Skin epidermis (tissue), 12 donors: Measurements from ENCODE around the gene C6orf89.

Source experiments
- H3K27ac ChIP-seq, 21 experiments: fragments of 200-600 bp; sonication (generic) in 11 of 21; one replicate each; pipeline ENCODE4 v1.5.0; 2020; ENCODE audit warnings: mild to moderate bottlenecking in 3 of 21, inconsistent platforms in 2 of 21, moderate library complexity in 2 of 21
- H3K4me3 ChIP-seq, 7 experiments: fragments of 200-600 bp; sonication (generic) in 2 of 7; one replicate each; pipeline ENCODE4 v1.5.0; 2020; ENCODE audit warnings: inconsistent platforms in 2 of 7, mild to moderate bottlenecking in 2 of 7, moderate library complexity in 1 of 7

The C6orf89 gene

GRCh38 chr6:36885461-36886401, at the start of gene C6orf89:
Gene C6orf89, plus strand, starts transcription at chr6:36885952. Its CDS starts 13,493 bp downstream, at chr6:36899445.
- Histone ChIP-seq H3K4me3 (peak within 1 kb of the TSS; percentile 70 to 88 (median 77)), H3K27ac (peak within 1 kb of the TSS; percentile 41 to 92 (median 85))

DNA sequence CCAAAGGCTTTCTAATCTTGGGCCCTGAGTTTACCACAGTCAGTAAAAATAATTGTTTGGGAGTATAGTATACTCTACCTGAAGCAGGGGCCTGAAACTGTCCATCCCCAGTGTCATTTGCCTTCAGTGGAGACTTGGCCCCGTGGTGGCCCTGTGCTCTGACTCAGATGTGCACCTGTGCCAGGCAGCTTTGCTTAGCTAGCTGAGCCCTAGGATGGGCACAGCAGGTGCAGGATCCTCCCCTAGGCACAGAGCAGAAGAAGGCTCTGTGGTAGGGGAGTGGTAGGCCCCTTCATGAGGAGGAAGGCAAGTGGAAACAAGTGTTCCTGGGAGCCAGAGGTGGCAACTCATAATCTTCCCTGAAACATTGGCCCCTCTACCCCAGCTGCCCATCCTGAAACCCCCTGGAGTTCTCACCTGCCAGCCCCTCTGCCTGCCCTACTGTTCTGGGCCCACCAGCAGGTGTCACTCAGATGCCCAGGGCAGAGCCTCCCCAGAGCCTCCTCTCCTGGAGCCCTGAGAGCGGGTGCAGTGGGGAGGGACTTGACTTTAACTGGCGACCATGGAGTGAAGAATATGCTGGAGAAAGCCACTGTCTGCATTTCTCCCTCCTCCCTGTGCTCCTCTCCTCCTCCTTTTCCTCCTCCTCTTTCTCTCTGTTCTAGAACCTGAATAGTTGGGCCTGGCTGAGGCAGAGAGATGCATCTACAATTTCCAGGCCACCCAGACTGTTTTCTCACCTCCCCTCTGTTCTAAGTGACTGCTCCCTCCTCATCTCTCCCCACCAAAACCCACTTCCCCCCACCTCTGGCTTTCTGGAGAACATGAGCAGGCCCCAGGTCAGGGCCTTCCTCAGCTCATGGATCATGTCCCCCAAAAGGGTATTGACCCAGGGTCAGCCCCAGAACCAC, 49.4 kb upstream of the C6orf89 start:
- H3K4me3 ChIP-seq: no peak overlapping the region
- no peak overlapping the region for H3K27ac ChIP-seq

DNA sequence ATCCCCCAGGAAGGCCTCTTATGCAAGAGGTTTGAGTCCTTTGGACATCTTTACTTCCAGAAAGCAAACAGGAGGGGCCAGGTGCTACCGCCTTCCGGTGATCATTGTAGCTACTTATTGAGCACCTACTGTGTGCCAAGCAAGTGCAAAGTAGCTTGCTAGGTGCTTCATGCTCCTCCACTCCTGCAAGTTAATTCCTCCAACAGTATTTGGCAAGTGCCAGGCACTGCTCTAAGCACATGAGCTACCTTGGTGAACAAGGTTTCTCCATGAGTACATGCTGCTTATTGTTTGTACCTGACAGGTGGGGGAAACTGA, 48.8 kb upstream of the C6orf89 start:
- Histone ChIP-seq H3K4me3 (no peak overlapping the region), H3K27ac (no peak overlapping the region)

GRCh38 chr6:36837686-36838085, 48.1 kb upstream of the C6orf89 start:
- H3K27ac ChIP-seq: no peak overlapping the region
- H3K4me3 ChIP-seq: no peak overlapping the region

- peak within 1 kb of the TSS; percentile 31 to 54 (median 40) for H3K4me3 ChIP-seq
- peak within 1 kb of the TSS in 10 of 21 experiments; percentile 8 to 66 (median 50) for H3K27ac ChIP-seq
These were observed 46.6 kb upstream of the C6orf89 start, which contains the start of gene CPNE5 for GRCh38 chr6:36838896-36839748. Gene CPNE5, minus strand, starts transcription at chr6:36839444. Its CDS starts 67 bp downstream, at chr6:36839377.

GRCh38 chr6:36839749-36840431, 45.9 kb upstream of the C6orf89 start:
- Histone ChIP-seq H3K4me3 (peak overlapping the region; percentile 31 to 54 (median 40)), H3K27ac (peak overlapping the region in 10 of 21 experiments; percentile 8 to 66 (median 50))

GRCh38 chr6:36840432-36841403, 45.0 kb upstream of the C6orf89 start:
- peak overlapping the region; percentile 31 to 54 (median 40) for H3K4me3 ChIP-seq
- peak overlapping the region in 1 of 21 experiments; percentile 45 for H3K27ac ChIP-seq

- no peak overlapping the region for H3K27ac ChIP-seq
These were observed 44.0 kb upstream of the C6orf89 start for GRCh38 chr6:36841756-36842155.

GRCh38 chr6:36843170-36843569, 42.6 kb upstream of the C6orf89 start:
- H3K27ac ChIP-seq: no peak overlapping the region
- H3K4me3 ChIP-seq: no peak overlapping the region

More at GRCh38 chr6:36841756-36842155, 44.0 kb upstream of the C6orf89 start:
- H3K4me3 ChIP-seq: no peak overlapping the region

DNA sequence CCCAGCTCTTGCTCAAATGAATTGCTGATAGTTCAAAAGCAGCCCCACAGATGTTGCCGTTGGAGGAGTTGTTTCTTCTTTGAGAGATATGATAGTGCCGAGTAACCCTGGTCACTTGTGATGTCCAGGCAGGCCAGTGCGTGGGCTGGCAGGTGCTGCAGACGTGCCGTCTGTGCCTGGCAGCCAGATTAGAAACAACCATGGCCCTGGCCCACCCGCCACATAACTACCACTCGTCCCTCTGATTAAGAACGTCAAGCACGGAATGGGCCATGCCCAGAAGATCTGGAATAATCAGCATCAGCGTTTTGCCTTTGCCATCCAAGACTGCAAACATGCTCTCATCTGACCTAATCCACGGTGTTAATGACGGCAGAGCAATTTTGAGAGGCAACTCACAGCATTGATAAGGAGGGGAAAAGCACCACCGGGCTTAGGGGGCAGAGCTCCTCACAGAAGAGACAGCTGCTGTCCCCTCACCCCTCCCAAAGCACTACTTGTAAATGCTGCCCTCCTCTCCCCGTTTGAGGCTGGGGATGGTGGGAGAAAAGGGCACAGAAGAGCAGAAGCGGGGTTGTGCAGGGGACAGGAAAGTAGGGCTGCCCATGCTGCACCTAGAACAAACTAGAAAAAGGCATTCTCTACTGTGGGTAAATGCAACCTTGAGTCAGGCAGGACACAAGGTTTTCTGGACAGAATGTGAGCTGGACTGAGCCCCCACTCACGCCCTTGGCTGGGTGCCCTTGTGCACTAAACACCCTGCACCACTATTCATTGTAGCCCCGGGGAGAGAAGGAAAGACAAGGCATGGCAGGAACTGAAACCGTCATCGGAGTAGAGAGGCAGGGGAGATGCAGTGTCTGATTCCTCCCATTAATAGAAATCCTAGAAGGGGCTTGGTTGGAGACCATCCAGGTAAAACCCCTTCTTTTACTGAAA, 41.3 kb upstream of the C6orf89 start:
- no peak overlapping the region for H3K27ac ChIP-seq
- no peak overlapping the region for H3K4me3 ChIP-seq

DNA sequence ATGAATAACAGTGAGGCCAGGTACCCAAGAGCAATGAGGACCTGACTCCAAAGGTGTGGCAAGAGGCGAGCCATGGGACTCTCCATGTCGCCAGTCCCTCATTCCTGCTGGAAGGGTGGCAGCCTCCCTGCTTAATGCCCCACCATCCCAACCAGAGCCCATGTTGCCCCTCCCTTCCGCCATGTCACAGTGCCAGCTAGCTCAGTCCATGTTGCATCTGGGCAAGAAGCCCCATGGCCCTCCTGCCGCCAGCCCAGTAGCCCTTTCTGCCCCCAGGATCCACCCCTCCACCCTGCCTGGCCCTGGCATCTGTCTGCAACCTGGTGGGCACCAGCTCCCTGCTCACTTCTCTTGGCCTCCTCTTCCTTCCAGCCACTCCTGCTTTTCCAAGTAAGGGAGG, 40.5 kb upstream of the C6orf89 start:
- no peak overlapping the region for H3K27ac ChIP-seq
- H3K4me3 ChIP-seq: no peak overlapping the region

GRCh38 chr6:36847152-36847551, 38.6 kb upstream of the C6orf89 start:
- no peak overlapping the region for H3K4me3 ChIP-seq
- no peak overlapping the region for H3K27ac ChIP-seq

GRCh38 chr6:36847991-36848390, 37.8 kb upstream of the C6orf89 start:
- Histone ChIP-seq H3K4me3 (no peak overlapping the region), H3K27ac (no peak overlapping the region)

- Histone ChIP-seq H3K4me3 (peak overlapping the region in 1 of 7 experiments; percentile 26), H3K27ac (peak overlapping the region in 5 of 21 experiments; percentile 1 to 42 (median 16))
These were observed 36.9 kb upstream of the C6orf89 start for GRCh38 chr6:36848658-36849441.

DNA sequence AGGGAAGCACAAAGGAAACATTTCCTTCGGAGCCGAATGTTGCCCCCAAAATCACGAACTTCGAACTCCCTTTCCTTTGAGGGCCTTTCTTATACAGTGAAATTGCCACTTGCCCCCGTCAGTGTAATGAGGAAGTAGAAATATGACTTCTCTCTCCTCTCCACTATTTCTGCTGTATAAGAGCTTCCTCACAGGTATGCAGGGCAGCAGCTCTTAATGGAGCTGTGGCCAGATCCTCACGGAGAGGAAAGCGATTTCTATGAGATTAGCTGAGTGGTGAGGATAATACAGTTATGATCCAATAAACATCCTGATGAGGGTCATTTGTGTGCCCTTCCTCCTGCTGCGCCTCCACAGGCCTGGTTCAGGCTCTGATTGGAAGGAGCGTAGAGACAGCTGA, 35.7 kb upstream of the C6orf89 start:
- H3K27ac ChIP-seq: no peak overlapping the region

DNA sequence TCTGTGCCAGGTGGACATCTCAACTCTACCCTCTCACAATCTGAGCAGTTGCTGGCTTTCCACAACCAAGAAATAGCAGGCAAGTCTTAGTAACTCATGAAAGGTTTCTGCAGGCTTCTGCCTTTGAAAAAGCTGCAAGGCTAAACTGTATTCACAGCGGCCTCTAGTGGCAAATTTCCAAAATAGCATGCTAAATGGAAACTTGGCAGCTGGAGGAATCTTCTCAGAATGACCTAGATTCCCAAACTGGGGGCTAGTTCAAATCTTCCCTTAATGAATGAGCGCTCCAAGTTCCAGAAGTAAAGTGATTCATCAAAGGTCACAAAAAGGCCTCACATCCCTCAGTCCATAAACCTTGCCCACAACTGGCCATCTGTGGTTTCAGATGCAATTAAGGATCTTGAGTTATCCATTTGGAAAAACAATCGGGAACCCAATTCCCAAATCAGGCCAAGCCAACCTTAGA, 34.6 kb upstream of the C6orf89 start:
- no peak overlapping the region for H3K27ac ChIP-seq
- H3K4me3 ChIP-seq: no peak overlapping the region

More for the DNA sequence above, 35.7 kb upstream of the C6orf89 start:
- peak overlapping the region in 1 of 7 experiments; percentile 1 for H3K4me3 ChIP-seq
